C4-2B (cell line): ENCODE data around the gene ADCYAP1R1.

ENCODE experiments used
- H3K27ac ChIP-seq: fragments of 450-650 bp; 2 replicates; pipeline ENCODE4 v1.5.1; 2017
- ZFX ChIP-seq: fragments of 450-650 bp; IDR thresholded peaks from 2 replicates; pipeline ENCODE4 v1.6.1; 2017
- TF ChIP-seq, protein P1 (sequence below): fragments of 450-650 bp; conservative IDR thresholded peaks from 2 replicates; pipeline ENCODE4 v1.5.1; 2017; ENCODE audit warnings: mild to moderate bottlenecking

The ADCYAP1R1 gene

GRCh38 chr7:31052841-31053601, 913 bp downstream of the ADCYAP1R1 start:
- H3K27ac ChIP-seq, result no peak overlapping the region
- TF ChIP-seq ZFX, result no peak

DNA sequence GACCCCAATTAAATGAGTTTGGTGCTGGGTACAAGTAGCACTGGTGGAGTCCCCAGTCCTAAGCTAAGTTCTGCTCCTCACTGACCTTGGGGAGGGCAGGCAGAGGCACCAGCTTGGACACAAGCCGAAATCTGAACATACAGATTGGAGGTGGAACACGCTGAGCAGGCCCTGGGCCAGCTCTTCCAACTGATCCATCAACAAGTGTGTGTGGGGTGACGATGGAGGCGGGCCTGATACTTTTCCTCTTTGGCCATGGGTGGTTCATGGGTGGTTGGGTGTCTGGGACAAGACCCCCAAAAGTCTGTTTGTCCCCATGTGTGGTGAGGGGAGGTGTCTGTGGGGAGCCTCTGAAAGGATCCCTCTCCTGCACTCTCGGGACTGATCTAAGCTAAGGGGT, 1.9 kb downstream of the ADCYAP1R1 start:
- no peak overlapping the region for H3K27ac ChIP-seq
- TF ChIP-seq, protein P1, sequence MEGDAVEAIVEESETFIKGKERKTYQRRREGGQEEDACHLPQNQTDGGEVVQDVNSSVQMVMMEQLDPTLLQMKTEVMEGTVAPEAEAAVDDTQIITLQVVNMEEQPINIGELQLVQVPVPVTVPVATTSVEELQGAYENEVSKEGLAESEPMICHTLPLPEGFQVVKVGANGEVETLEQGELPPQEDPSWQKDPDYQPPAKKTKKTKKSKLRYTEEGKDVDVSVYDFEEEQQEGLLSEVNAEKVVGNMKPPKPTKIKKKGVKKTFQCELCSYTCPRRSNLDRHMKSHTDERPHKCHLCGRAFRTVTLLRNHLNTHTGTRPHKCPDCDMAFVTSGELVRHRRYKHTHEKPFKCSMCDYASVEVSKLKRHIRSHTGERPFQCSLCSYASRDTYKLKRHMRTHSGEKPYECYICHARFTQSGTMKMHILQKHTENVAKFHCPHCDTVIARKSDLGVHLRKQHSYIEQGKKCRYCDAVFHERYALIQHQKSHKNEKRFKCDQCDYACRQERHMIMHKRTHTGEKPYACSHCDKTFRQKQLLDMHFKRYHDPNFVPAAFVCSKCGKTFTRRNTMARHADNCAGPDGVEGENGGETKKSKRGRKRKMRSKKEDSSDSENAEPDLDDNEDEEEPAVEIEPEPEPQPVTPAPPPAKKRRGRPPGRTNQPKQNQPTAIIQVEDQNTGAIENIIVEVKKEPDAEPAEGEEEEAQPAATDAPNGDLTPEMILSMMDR, result no peak
- TF ChIP-seq ZFX, result no peak

DNA sequence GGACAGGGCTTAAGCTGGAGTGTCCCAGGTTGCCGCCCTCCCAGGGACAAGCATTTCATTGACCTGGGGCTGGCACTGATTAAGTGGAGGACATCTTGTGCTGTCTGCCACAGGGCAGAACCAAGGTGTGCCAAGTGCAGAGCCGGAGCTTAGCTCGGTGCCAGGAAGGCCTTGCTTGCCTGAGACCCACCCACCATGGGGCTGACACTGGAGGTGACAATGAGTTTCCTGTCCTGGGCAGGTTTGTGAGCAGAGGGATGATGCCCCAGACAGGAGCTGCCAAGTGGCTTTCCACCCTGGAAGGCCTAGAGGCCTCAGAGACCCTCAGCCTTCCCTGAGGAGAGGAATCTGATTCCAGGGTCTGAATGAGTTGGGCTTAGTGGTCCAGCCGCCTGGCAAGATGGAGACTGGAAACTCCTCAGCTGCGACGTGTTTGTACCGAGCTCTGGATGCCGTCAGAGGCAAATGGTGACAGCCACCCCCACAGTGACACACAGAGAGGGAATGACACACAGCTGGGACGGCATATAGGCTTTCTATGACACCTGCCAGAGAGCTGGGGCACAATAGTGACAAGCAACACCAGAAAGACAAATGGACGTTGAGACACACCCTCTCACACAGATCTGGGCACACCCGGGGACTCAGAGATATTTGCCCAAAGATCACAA, 2.6 kb downstream of the ADCYAP1R1 start:
- no peak for TF ChIP-seq ZFX
- TF ChIP-seq, protein P1, result no peak

DNA sequence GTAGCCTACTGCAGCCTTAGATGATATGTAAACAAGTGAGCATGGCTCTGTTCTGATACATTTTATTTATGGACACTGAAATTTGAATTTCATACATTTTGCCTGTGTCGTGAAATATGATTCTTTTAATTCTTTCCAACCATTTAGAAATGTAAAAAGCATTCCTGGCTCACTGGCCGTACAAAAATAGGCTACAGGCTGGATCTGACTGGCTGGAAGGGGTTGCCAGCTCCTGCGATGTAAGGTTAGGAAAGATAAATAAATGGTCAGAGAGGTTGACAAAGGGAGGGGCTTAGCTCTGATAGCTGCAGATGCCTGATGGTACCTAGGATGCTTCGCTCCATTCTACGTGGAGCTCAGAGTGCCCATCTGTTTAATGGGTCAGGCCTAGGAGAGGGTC, 3.4 kb downstream of the ADCYAP1R1 start:
- TF ChIP-seq, protein P1, result no peak
- no peak for TF ChIP-seq ZFX
- no peak overlapping the region for H3K27ac ChIP-seq

More for the DNA sequence above, 2.6 kb downstream of the ADCYAP1R1 start:
- H3K27ac ChIP-seq, result no peak overlapping the region

DNA sequence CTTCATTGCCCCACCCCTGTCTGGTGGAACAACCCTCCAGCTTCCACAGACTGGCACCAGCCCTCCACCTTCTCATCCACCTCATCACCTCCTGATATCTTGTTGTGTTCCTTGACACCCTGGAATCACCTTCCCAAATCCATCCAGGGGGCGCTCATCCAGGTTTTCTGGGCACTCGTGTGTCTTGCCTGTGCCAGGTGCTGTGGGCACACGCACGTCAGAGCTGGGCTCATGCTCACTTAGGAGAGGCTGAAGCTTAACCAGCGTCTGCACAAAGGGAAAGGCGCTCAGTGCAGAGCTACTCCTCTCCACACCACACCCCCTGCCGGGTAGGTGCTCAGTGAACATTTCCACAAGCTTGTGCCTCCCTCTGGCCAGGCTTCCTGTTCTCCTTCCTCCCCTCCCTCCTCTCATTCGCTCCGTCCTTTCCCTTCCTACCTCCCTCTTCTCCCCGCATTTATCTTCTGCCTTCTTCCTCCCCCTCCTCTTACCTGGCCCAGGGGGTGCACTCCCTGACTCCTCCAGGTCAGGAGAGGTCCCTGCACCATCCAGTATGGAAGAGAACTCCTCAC, 4.8 kb downstream of the ADCYAP1R1 start:
- TF ChIP-seq, protein P1, result no peak; the same call in 1 of the 2 replicates
- no peak for TF ChIP-seq ZFX
- no peak overlapping the region for H3K27ac ChIP-seq

DNA sequence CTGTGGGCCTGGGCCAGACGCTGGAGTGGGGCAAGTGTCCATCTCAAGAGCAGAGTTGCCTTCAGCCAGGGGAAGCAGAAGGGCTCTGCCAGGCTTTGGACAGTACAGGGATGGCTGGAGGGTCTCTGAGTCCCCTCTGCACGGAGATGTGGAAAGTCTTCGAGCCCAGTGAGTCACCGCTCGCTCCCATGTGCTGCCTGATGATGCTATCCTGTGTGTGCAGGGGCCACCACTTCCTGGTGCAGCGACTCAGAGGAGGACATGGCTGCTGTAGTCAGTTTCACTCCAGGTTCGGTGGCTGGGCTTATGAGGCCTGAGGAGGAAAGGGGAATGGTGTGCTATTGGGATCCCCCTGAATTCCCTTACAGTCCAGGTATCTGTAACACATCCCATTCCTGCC, 6.0 kb downstream of the ADCYAP1R1 start:
- no peak overlapping the region for H3K27ac ChIP-seq
- no peak for TF ChIP-seq ZFX
- TF ChIP-seq, protein P1, result no peak

DNA sequence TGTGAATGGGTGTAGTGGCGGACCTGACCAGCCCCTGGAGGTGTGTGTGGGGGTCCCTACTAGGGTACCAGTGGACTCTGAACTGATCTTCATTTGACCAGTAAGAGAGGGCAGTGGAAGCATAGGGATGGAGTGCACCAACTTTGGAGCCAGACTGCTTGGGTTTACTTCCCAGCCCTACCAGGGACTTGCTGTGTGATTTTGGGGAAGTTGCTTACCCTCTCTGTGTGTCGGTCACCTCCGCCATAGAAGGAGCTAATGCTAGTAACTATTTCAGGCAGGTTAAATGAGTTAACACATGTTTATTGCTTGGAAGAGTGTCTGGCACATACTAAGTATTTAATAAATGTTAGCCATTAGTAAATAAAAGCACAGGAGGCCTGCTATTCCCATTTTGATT, 6.6 kb downstream of the ADCYAP1R1 start:
- TF ChIP-seq, protein P1, result no peak
- no peak for TF ChIP-seq ZFX

More for the DNA sequence above, 6.6 kb downstream of the ADCYAP1R1 start:
- no peak overlapping the region for H3K27ac ChIP-seq
